ENCODE measurements around the gene PROZ.

PROZ gene

DNA sequence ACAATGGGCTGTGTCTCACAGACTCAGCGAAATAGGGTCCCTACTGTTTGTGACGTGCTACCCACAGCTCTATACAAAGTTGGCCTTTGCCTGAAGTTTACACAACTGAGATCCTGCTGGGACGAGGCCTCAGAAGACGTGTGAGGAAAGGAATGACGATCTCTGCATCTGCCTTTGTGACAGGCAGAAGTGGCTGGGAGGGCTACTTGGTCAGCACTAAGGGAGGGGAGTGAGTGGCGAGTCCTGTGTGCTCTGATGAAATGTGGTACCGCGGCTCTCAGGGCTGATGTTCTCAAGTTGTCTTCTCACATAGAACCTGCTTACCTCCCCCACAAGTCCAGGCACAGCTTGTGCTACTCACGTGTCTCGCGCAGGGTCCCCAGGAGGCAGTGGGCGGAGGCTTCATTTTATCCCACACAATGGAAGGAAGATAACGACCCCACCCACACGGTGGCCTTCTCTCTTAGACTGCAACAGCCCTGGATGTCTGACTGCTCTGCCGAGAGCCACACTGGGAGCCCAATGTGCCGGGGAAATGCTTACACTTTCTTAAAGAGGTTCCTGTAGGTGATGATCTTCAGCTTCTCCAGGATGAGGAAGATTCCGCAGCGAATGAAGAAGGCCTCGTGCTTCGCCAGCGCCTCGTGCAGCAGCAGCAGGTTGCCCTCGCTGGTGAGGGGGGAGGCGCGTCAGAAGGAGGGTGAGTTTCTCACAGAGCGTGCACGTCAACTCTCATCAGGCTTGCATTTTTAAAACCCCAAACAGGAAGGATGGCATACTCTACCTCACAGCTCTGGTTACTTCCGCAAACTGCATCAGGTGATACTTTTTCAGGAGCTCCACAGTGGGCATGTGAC, 21.2 kb downstream of the PROZ start:
- peaks cover 24% of the 10 kb centered on the region for H3K36me3 ChIP-seq (ENCODE audit: control insufficient read depth, insufficient read depth, low read length)
- H3K27ac ChIP-seq (ENCODE audit: low read length) = no peak overlapping the region
- no peak overlapping the region for H3K4me3 ChIP-seq (ENCODE audit: low read length)
- no peaks in the 10 kb centered on the region for H3K4me1 ChIP-seq (ENCODE audit: control insufficient read depth, insufficient read depth, low read length)
- no peaks in the 10 kb centered on the region for H3K27me3 ChIP-seq (ENCODE audit: control insufficient read depth, insufficient read depth, low read length)
- no CpG with 5 or more reads among the region's 28 CpGs for WGBS (ENCODE audit: insufficient coverage, insufficient read length)
- no peak for DNase-seq (ENCODE audit: low read depth, low spot score)
- no peaks in the 10 kb centered on the region for H3K9me3 ChIP-seq (ENCODE audit: control insufficient read depth, insufficient read depth, low read length)

DNA sequence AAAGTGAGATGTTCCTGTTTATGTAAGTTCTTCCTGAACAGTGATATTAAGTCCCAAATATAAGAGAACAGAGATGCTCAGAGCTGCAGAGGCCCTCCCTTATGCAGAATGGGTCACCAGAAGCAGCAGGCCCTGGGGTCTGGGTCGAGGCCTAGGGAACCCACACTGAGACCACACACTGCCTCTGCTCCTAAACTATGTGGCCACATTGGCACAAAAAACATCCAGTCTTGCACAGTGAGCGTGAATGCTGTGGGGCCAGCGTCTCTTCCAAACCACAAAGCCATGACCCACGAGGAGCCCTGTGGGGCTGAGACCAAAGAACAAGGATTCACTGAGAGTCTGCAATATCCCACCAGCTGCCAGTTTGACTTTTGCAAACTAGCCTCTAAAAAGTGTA, 23.6 kb downstream of the PROZ start:
- Histone ChIP-seq H3K4me3 (ENCODE audit: low read length) (no peak overlapping the region), H3K4me1 (ENCODE audit: control insufficient read depth, insufficient read depth, low read length) (no peaks in the 10 kb centered on the region), H3K27me3 (ENCODE audit: control insufficient read depth, insufficient read depth, low read length) (no peaks in the 10 kb centered on the region), H3K27ac (ENCODE audit: low read length) (no peak overlapping the region), H3K9me3 (ENCODE audit: control insufficient read depth, insufficient read depth, low read length) (no peaks in the 10 kb centered on the region), H3K36me3 (ENCODE audit: control insufficient read depth, insufficient read depth, low read length) (peaks cover 25% of the 10 kb centered on the region)
- no peak for DNase-seq (ENCODE audit: low read depth, low spot score)
- no CpG with 5 or more reads among the region's 4 CpGs for WGBS (ENCODE audit: insufficient coverage, insufficient read length)

DNA sequence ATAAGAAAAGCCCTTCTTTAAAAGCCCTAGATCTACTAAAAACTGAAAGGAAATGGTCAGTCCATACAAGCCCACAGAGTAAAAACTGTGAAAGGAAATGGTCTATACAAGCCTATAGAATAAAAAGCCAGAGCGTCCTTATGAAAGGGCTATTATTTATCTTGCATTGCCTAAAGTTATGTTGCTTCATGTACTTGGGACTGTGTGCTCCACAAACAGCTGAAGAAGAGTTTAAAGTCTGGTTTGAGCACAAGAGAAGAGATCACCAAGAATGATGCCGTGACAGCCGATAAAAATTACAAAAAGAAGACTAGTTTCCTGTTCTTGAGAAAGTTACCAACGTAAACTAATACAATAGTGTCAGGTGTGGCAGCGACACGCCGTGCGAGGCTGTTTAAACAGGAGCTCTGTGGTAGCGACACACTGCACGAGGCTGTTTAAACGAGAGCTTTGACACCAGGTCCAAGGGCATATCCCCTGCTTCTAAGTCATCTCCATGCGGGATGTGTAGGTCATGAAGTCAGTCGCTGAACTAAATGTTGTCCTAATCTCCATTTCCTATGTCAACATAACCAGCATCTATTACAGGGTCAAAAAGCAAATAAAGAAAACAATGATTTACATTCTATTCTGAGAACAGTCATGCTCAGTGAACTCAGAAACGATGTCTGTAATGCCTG, 25.1 kb downstream of the PROZ start:
- H3K27ac ChIP-seq (ENCODE audit: low read length) = no peak overlapping the region
- H3K4me1 ChIP-seq (ENCODE audit: control insufficient read depth, insufficient read depth, low read length) = no peaks in the 10 kb centered on the region
- no peaks in the 10 kb centered on the region for H3K27me3 ChIP-seq (ENCODE audit: control insufficient read depth, insufficient read depth, low read length)
- H3K4me3 ChIP-seq (ENCODE audit: low read length) = no peak overlapping the region
- no peak for DNase-seq (ENCODE audit: low read depth, low spot score)
- peaks cover 24% of the 10 kb centered on the region for H3K36me3 ChIP-seq (ENCODE audit: control insufficient read depth, insufficient read depth, low read length)
- no peaks in the 10 kb centered on the region for H3K9me3 ChIP-seq (ENCODE audit: control insufficient read depth, insufficient read depth, low read length)
- WGBS (ENCODE audit: insufficient coverage, insufficient read length) = no CpG with 5 or more reads among the region's 14 CpGs

DNA sequence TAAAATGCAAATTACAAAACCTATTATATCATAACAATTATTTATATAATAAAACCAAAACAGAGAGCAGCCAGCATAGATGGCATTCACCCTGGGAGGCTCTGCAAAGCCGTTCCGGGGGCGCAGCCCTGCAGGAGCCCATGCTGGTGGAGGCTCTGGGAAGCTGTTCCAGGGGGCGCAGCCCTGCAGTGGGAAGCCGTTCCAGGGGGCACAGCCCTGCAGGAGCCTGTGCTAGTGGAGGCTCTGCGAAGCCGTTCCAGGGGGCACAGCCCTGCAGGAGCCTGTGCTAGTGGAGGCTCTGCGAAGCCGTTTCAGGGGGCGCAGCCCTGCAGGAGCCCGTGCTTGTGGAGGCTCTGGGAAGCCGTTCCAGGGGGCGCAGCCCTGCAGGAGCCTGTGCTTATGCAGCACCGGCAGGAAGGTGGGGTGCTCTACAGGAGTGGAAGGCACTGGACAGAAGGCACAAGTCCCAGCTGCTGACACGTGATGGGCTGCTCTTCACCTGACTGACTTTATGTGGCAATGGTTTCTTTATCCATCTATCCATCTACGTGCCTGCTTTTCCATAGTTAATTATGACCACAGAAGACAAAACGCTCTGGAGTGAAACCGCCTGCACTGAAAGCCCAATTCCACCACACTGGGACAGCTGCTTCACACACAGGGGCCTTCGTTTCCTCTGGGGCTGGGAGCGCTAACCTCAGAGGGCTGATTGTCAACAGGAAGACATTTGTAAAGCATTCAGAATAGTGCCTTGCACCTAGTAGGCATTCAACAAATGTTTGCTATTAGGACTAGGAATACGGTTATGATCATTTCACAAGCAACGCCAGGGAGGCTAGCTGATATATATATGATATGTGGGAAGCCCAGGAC, 26.4 kb downstream of the PROZ start:
- no CpG with 5 or more reads among the region's 22 CpGs for WGBS (ENCODE audit: insufficient coverage, insufficient read length)
- no peaks in the 10 kb centered on the region for H3K9me3 ChIP-seq (ENCODE audit: control insufficient read depth, insufficient read depth, low read length)
- H3K27ac ChIP-seq (ENCODE audit: low read length) = no peak overlapping the region
- no peak for DNase-seq (ENCODE audit: low read depth, low spot score)
- peaks cover 20% of the 10 kb centered on the region for H3K36me3 ChIP-seq (ENCODE audit: control insufficient read depth, insufficient read depth, low read length)
- no peak overlapping the region for H3K4me3 ChIP-seq (ENCODE audit: low read length)
- no peaks in the 10 kb centered on the region for H3K4me1 ChIP-seq (ENCODE audit: control insufficient read depth, insufficient read depth, low read length)
- no peaks in the 10 kb centered on the region for H3K27me3 ChIP-seq (ENCODE audit: control insufficient read depth, insufficient read depth, low read length)

DNA sequence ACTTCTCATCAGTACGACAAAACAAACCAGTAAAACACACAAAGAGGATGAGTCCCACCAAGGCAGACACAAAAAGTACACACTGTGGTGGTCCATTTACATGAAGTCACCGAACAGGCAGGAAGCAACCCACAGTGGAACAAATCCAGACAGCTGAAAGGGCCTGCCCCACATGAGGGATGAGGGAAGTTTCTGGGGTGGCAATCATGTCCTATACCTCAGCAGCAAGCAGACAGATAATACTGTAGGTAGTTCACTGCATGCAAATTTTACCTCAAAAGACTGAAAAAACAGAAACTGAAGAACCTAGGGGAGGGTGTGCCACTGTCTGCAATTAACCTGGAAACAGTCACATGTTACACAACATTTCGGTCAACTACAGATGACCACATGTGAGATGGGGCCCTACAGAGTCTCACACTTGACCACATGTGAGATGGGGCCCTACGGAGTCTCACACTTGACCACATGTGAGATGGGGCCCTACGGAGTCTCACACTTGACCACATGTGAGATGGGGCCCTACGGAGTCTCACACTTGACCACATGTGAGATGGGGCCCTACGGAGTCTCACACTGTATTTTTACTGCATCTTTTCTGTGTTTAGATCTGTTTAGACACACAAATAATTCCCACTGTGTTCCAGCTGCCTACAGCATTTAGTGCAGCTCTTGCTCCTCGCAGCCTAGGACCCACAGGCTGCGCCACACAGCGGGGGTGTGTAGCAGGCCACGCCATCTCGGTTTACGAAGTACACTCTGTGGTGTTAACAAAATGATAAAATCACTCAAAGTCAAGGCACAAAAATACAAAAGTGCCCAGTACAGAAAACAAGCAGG, 27.8 kb downstream of the PROZ start:
- no peak overlapping the region for H3K27ac ChIP-seq (ENCODE audit: low read length)
- WGBS (ENCODE audit: insufficient coverage, insufficient read length) = no CpG with 5 or more reads among the region's 13 CpGs
- no peaks in the 10 kb centered on the region for H3K4me1 ChIP-seq (ENCODE audit: control insufficient read depth, insufficient read depth, low read length)
- no peak for DNase-seq (ENCODE audit: low read depth, low spot score)
- H3K4me3 ChIP-seq (ENCODE audit: low read length) = no peak overlapping the region
- no peaks in the 10 kb centered on the region for H3K9me3 ChIP-seq (ENCODE audit: control insufficient read depth, insufficient read depth, low read length)
- H3K36me3 ChIP-seq (ENCODE audit: control insufficient read depth, insufficient read depth, low read length) = peaks cover 17% of the 10 kb centered on the region
- no peaks in the 10 kb centered on the region for H3K27me3 ChIP-seq (ENCODE audit: control insufficient read depth, insufficient read depth, low read length)

DNA sequence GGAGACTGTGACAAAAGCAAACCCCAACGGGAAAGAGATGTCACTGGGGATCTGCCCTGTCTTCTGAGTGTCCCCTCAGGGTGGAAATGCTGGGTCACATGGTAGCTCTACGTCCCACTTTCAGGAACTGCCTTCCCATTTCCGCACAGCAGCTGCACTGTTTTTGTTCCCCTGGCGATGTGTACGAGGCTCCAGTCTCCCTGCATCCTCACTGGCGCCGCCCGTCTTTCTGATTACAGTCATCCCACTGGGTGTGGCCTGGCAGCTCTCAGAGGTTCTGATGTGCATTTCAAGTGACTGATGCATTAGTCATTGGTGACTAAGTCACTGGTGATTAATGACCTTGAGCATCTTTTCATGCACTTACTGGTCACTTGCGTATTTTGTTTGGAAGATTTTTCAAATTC, 28.8 kb downstream of the PROZ start:
- Histone ChIP-seq H3K9me3 (ENCODE audit: control insufficient read depth, insufficient read depth, low read length) (no peaks in the 10 kb centered on the region), H3K4me3 (ENCODE audit: low read length) (no peak overlapping the region), H3K27ac (ENCODE audit: low read length) (no peak overlapping the region), H3K4me1 (ENCODE audit: control insufficient read depth, insufficient read depth, low read length) (no peaks in the 10 kb centered on the region), H3K36me3 (ENCODE audit: control insufficient read depth, insufficient read depth, low read length) (peaks cover 17% of the 10 kb centered on the region), H3K27me3 (ENCODE audit: control insufficient read depth, insufficient read depth, low read length) (no peaks in the 10 kb centered on the region)
- no peak for DNase-seq (ENCODE audit: low read depth, low spot score)
- no CpG with 5 or more reads among the region's 9 CpGs for WGBS (ENCODE audit: insufficient coverage, insufficient read length)

DNA sequence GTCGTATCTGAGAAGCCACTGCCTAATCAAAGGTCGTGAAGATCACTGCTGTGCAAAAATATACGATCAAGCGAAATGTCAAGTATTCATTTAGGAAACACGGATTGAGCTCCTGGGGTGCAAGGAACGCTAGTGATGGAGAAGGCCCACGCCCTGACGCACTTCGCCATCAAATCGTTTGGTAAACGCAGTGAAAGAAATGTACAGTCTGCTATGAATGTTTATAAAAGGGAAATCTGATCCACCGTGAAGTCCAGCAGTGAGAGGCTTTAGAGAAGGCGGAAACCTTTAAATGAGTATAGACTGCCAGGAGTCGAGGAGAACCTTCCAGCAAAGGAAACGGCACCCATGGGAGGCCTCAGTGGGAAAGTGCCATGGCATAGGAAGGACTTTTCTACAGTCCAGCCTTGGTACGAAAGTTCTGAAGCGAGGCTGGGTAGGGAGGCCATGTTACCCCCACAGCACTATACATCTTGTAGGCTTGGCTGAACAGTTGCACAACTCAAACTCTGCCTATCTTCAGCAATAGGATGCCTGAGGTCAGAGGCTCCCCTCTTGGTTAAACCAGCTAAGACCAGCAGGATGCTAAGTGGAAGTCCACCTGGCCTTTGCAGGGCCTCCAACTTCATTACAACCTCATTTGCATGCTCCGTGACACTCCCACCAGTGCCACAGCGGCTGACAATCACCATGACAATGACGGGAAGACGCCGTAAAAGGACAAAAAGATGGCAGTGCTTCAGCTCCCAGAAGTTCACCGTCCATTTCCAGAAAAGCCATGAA, 29.6 kb downstream of the PROZ start:
- Histone ChIP-seq H3K27ac (ENCODE audit: low read length) (no peak overlapping the region), H3K27me3 (ENCODE audit: control insufficient read depth, insufficient read depth, low read length) (no peaks in the 10 kb centered on the region), H3K4me3 (ENCODE audit: low read length) (no peak overlapping the region), H3K4me1 (ENCODE audit: control insufficient read depth, insufficient read depth, low read length) (no peaks in the 10 kb centered on the region), H3K36me3 (ENCODE audit: control insufficient read depth, insufficient read depth, low read length) (peaks cover 17% of the 10 kb centered on the region), H3K9me3 (ENCODE audit: control insufficient read depth, insufficient read depth, low read length) (no peaks in the 10 kb centered on the region)
- no peak for DNase-seq (ENCODE audit: low read depth, low spot score)
- no CpG with 5 or more reads among the region's 23 CpGs for WGBS (ENCODE audit: insufficient coverage, insufficient read length)

DNA sequence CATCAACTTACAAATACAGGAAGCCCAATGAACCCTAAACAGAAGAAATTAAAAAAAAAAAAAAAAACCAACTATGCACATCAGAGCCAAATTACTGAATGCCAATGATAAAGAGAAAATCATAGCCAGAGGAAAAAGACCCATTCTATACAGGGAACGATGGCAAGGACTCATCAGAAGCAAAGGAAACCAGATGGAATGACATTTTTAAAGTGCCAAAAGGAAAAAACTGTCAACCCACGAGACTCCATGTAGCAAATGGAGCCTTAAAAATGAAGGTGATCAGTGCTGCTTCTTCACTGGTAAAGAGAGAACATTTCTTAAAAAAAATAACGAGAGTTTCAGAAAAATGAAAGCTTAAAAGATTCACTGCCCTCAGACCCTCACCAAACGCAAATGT, 31.7 kb downstream of the PROZ start:
- no CpG with 5 or more reads among the region's 4 CpGs for WGBS (ENCODE audit: insufficient coverage, insufficient read length)
- Histone ChIP-seq H3K36me3 (ENCODE audit: control insufficient read depth, insufficient read depth, low read length) (peaks cover 15% of the 10 kb centered on the region), H3K4me3 (ENCODE audit: low read length) (no peak overlapping the region), H3K9me3 (ENCODE audit: control insufficient read depth, insufficient read depth, low read length) (no peaks in the 10 kb centered on the region), H3K27me3 (ENCODE audit: control insufficient read depth, insufficient read depth, low read length) (no peaks in the 10 kb centered on the region), H3K27ac (ENCODE audit: low read length) (no peak overlapping the region), H3K4me1 (ENCODE audit: control insufficient read depth, insufficient read depth, low read length) (no peaks in the 10 kb centered on the region; the same call in 1 of the 2 replicates)
- DNase-seq (ENCODE audit: low read depth, low spot score) = no peak

DNA sequence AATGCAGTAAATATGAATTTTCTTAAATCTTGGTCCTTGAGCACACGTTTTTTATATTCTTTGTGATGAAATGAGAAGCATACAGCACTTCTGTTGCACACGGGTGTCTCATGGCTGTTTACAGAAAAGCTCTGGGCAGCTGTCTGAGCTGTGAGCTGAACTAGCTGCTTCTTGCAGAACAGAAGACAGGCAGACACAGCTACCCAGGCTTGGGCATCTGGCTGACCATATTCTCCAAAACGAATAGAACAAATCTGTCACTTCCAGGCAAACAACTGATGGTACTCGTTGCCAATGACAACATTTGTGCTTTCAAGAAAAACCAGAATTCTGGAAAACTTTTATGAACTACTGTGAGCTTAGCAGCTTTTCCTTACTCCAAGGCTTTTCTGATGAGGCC, 33.8 kb downstream of the PROZ start:
- WGBS (ENCODE audit: insufficient coverage, insufficient read length) = no CpG with 5 or more reads among the region's 4 CpGs
- Histone ChIP-seq H3K4me1 (ENCODE audit: control insufficient read depth, insufficient read depth, low read length) (no peaks in the 10 kb centered on the region; the same call in 1 of the 2 replicates), H3K4me3 (ENCODE audit: low read length) (no peak overlapping the region), H3K36me3 (ENCODE audit: control insufficient read depth, insufficient read depth, low read length) (peaks cover 20% of the 10 kb centered on the region), H3K9me3 (ENCODE audit: control insufficient read depth, insufficient read depth, low read length) (no peaks in the 10 kb centered on the region), H3K27me3 (ENCODE audit: control insufficient read depth, insufficient read depth, low read length) (no peaks in the 10 kb centered on the region), H3K27ac (ENCODE audit: low read length) (no peak overlapping the region)
- no peak for DNase-seq (ENCODE audit: low read depth, low spot score)
